ENCODE results near the gene AATK. TPM values are rescaled to one million over a fixed set of nuclear protein-coding genes. Genes with fewer than 3 reads are reported as not detected.

AATK gene
- total and polyA plus RNA-seq, 2 of the 13 experiments (the other 11 are each of a cell fraction or from before 2014, with no cell fraction given), result 2.9 to 8.4 TPM

DNA sequence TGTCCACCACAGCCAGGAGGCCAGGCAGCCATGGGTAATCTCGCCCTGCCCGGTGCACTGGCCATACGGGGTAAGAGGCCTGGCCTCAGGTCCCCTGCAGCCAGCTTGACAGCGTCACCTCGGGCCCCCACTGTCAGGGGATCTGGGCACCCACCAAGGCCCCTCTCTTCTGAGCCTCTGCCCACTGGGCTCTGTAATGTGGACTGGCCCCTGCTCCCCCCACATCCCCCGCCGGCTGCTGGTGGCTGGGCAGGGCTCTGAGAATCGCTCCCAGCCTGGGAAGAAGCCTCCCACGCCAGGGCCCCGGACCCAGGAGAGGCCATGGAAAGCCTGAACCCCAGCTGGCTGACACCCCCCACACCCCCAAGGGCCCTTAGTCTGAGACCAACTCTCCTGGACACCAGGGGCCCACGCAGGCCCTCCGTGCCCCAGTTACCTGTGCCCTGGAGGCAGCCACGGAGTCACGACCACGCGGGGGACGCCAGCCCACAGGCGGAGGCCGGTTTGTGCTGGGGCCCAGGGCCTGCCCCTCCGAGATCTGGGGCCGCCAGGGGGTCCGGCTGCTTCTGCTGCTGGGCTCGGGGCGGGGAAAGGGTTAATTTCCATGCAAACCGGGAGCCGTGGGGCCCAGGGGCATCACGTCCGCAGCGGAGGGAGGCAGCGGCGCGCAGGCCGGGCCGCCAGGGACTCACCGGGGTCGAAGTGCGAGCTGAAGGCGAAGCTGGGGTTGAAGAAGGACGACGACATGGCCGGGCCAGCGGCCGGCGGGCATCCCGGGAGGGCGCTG is 582 bp downstream of the AATK start, which contains the start of gene PVALEF (continued):
- TF ChIP-seq, protein P1, sequence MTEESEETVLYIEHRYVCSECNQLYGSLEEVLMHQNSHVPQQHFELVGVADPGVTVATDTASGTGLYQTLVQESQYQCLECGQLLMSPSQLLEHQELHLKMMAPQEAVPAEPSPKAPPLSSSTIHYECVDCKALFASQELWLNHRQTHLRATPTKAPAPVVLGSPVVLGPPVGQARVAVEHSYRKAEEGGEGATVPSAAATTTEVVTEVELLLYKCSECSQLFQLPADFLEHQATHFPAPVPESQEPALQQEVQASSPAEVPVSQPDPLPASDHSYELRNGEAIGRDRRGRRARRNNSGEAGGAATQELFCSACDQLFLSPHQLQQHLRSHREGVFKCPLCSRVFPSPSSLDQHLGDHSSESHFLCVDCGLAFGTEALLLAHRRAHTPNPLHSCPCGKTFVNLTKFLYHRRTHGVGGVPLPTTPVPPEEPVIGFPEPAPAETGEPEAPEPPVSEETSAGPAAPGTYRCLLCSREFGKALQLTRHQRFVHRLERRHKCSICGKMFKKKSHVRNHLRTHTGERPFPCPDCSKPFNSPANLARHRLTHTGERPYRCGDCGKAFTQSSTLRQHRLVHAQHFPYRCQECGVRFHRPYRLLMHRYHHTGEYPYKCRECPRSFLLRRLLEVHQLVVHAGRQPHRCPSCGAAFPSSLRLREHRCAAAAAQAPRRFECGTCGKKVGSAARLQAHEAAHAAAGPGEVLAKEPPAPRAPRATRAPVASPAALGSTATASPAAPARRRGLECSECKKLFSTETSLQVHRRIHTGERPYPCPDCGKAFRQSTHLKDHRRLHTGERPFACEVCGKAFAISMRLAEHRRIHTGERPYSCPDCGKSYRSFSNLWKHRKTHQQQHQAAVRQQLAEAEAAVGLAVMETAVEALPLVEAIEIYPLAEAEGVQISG (CRISPR knock-in tag; IDR thresholded peaks at IDR 0.05), result peak; percentile 74
- TF ChIP-seq, protein P2, sequence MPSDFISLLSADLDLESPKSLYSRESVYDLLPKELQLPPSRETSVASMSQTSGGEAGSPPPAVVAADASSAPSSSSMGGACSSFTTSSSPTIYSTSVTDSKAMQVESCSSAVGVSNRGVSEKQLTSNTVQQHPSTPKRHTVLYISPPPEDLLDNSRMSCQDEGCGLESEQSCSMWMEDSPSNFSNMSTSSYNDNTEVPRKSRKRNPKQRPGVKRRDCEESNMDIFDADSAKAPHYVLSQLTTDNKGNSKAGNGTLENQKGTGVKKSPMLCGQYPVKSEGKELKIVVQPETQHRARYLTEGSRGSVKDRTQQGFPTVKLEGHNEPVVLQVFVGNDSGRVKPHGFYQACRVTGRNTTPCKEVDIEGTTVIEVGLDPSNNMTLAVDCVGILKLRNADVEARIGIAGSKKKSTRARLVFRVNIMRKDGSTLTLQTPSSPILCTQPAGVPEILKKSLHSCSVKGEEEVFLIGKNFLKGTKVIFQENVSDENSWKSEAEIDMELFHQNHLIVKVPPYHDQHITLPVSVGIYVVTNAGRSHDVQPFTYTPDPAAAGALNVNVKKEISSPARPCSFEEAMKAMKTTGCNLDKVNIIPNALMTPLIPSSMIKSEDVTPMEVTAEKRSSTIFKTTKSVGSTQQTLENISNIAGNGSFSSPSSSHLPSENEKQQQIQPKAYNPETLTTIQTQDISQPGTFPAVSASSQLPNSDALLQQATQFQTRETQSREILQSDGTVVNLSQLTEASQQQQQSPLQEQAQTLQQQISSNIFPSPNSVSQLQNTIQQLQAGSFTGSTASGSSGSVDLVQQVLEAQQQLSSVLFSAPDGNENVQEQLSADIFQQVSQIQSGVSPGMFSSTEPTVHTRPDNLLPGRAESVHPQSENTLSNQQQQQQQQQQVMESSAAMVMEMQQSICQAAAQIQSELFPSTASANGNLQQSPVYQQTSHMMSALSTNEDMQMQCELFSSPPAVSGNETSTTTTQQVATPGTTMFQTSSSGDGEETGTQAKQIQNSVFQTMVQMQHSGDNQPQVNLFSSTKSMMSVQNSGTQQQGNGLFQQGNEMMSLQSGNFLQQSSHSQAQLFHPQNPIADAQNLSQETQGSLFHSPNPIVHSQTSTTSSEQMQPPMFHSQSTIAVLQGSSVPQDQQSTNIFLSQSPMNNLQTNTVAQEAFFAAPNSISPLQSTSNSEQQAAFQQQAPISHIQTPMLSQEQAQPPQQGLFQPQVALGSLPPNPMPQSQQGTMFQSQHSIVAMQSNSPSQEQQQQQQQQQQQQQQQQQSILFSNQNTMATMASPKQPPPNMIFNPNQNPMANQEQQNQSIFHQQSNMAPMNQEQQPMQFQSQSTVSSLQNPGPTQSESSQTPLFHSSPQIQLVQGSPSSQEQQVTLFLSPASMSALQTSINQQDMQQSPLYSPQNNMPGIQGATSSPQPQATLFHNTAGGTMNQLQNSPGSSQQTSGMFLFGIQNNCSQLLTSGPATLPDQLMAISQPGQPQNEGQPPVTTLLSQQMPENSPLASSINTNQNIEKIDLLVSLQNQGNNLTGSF (CRISPR knock-in tag; IDR thresholded peaks at IDR 0.05), result no peak; the same call in none of the 2 replicates
- peak; percentile 61 for TF ChIP-seq HOXA5 (CRISPR knock-in tag; IDR thresholded peaks at IDR 0.05)
- TF ChIP-seq, protein P3, sequence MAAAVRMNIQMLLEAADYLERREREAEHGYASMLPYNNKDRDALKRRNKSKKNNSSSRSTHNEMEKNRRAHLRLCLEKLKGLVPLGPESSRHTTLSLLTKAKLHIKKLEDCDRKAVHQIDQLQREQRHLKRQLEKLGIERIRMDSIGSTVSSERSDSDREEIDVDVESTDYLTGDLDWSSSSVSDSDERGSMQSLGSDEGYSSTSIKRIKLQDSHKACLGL (CRISPR knock-in tag; IDR thresholded peaks at IDR 0.05), result peak; percentile 71
- TF ChIP-seq PPARG (CRISPR knock-in tag; conservative IDR thresholded peaks at IDR 0.05), result 0 out of 2 replicates have a peak, but pooled peaks have one; percentile 28
- TF ChIP-seq ZNF136 (CRISPR knock-in tag; IDR thresholded peaks at IDR 0.05; ENCODE audit: low read depth), result no peak
- TF ChIP-seq NAIF1 (CRISPR knock-in tag; IDR thresholded peaks at IDR 0.05; ENCODE audit: borderline replicate concordance), result no peak
- TF ChIP-seq AGO1 (IDR thresholded peaks at IDR 0.05; ENCODE audit: low read depth, low read length, poor library complexity, severe bottlenecking), result no peak
- TF ChIP-seq, protein P4, sequence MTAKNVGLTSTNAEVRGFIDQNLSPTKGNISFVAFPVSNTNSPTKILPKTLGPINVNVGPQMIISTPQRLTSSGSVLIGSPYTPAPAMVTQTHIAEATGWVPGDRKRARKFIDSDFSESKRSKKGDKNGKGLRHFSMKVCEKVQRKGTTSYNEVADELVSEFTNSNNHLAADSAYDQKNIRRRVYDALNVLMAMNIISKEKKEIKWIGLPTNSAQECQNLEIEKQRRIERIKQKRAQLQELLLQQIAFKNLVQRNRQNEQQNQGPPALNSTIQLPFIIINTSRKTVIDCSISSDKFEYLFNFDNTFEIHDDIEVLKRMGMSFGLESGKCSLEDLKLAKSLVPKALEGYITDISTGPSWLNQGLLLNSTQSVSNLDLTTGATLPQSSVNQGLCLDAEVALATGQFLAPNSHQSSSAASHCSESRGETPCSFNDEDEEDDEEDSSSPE (CRISPR knock-in tag; IDR thresholded peaks at IDR 0.05), result peak; percentile 64
- TF ChIP-seq BORCS8-MEF2B (CRISPR knock-in tag; IDR thresholded peaks at IDR 0.05), result peak; percentile 40; the same call in 1 of the 2 replicates
- TF ChIP-seq, protein P5, sequence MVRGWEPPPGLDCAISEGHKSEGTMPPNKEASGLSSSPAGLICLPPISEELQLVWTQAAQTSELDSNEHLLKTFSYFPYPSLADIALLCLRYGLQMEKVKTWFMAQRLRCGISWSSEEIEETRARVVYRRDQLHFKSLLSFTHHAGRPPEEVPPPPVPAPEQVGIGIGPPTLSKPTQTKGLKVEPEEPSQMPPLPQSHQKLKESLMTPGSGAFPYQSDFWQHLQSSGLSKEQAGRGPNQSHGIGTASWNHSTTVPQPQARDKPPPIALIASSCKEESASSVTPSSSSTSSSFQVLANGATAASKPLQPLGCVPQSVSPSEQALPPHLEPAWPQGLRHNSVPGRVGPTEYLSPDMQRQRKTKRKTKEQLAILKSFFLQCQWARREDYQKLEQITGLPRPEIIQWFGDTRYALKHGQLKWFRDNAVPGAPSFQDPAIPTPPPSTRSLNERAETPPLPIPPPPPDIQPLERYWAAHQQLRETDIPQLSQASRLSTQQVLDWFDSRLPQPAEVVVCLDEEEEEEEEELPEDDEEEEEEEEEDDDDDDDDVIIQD (CRISPR knock-in tag; IDR thresholded peaks at IDR 0.05; ENCODE audit: low read depth), result no peak
- TF ChIP-seq HMGA1 (CRISPR knock-in tag; conservative IDR thresholded peaks at IDR 0.05), result no peak
- no peak for TF ChIP-seq SUZ12 (IDR thresholded peaks at IDR 0.05; ENCODE audit: low read depth, low read length)
- peak; percentile 93 for TF ChIP-seq ZNF563 (CRISPR knock-in tag; IDR thresholded peaks at IDR 0.05)
- TF ChIP-seq HES4 (CRISPR knock-in tag; IDR thresholded peaks at IDR 0.05; ENCODE audit: borderline replicate concordance), result peak; percentile 87
- TF ChIP-seq ZNF75D (CRISPR knock-in tag; IDR thresholded peaks at IDR 0.05; ENCODE audit: borderline replicate concordance), result 0 out of 2 replicates have a peak, but pooled peaks have one; percentile 47
- TF ChIP-seq KLF6 (CRISPR knock-in tag; IDR thresholded peaks at IDR 0.05), result peak; percentile 90

All from HepG2 (cell line).